ENCODE measurements around the gene ATOX1.

DNA sequence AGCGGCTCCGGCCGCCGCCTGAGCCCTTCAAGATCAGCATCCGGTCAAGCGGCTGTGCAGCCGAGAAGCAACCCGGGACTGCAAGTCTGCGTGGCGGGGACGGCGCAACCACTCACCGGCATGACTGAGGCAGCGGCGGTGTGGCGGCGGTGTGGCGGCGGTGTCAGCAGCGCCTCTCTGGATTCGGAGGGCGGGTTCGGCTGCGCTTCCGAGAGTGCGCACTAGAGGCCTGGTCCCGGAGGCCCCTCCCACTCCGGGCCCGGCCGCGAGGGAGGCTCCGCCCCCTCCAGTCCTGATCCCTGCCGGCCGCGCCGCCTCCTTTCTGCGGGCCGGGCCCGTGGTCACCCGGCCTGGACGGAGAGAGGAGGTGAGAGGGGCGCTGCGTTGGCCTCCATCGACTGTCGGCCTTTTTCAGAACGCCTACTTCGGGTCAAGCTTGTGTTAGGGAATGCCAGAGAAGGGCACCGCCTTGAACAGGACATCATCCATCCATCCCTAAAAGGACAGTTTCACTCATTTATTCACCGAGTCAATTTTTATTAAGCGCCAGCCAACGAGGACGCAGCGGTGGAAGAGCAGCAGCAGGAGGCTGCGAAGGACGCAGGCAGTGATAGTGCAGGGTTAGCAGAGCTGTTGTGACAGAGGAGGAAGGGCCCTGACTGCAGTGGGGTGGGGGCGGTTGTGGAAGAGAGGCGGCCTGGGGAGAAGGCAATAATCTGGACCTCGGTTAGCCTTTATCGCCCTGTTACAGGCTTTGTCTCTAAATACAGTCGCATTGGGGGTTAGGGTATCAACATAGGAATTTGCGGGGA is at the start of gene ATOX1:
- TF ChIP-seq, protein P1, sequence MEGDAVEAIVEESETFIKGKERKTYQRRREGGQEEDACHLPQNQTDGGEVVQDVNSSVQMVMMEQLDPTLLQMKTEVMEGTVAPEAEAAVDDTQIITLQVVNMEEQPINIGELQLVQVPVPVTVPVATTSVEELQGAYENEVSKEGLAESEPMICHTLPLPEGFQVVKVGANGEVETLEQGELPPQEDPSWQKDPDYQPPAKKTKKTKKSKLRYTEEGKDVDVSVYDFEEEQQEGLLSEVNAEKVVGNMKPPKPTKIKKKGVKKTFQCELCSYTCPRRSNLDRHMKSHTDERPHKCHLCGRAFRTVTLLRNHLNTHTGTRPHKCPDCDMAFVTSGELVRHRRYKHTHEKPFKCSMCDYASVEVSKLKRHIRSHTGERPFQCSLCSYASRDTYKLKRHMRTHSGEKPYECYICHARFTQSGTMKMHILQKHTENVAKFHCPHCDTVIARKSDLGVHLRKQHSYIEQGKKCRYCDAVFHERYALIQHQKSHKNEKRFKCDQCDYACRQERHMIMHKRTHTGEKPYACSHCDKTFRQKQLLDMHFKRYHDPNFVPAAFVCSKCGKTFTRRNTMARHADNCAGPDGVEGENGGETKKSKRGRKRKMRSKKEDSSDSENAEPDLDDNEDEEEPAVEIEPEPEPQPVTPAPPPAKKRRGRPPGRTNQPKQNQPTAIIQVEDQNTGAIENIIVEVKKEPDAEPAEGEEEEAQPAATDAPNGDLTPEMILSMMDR (IDR thresholded peaks at IDR 0.05): peak in 4 of 6 experiments; percentile 1 to 49 (median 28)
- peak; percentile 44 to 97 for TF ChIP-seq POLR2A (IDR thresholded peaks at IDR 0.05)

All from thyroid gland (tissue), 4 donors.